Gastroesophageal sphincter (tissue), 3 donors: ENCODE data around the gene NKX1-2.

ENCODE experiments used
- POLR2A ChIP-seq, 2 donors: fragments of 450-650 bp; IDR thresholded peaks; one replicate each; pipeline ENCODE4 v1.6.1; 2017; ENCODE audit warnings: antibody characterized with exemption in 2 of 2, mild to moderate bottlenecking in 2 of 2, moderate library complexity in 1 of 2
- TF ChIP-seq, protein P1 (sequence below), 4 experiments: fragments of 200-600 bp in 2 of 4; fragments of 450-650 bp in 2 of 4; sonication (generic) in 1 of 4; IDR thresholded peaks; one replicate each; pipeline ENCODE4 v1.5.1; 2017 to 2019; ENCODE audit warnings: antibody characterized with exemption in 4 of 4, mild to moderate bottlenecking in 2 of 4, moderate library complexity in 2 of 4

DNA sequence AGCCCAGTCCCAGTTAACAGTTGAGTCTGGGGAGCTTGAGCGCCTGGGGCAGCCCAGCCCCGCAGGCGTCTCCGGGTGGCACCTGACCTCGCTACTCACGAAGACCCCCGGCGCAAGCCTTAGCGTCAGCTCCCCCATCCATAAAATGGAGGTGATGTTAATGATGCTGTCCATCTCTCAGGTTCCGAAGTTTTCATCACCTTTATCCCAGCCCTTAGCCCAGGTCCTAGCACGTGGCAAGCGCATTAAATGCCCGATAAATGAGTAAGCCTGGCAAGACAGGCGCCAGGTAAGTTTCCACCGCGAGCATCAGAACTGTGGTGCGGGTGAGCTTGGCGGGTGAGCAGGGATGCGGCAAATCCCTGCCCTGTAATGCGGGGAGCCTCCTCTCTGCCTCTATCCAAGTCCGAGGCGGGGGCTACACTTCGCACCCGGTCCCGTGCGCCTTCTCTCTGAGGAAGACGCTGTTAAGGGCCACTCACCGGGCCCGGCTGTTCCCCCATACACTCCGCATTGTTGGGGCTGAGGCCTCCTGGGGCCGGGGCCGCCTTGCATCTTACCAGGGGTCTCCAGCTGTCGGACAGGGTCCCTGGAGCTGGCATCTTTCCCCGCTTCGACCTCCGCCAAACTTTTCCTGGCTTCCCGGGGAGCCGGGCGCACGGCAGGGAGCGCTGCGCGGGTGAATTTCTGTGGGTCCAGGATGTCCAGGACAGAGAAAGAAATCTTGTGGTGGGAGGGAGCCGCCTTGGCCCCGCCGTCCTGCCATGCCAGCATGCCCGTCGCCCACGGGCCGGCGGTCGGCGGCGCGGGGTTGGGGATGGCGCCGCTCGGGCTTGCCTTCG lies 444 bp downstream of the NKX1-2 start:
- TF ChIP-seq, protein P1, sequence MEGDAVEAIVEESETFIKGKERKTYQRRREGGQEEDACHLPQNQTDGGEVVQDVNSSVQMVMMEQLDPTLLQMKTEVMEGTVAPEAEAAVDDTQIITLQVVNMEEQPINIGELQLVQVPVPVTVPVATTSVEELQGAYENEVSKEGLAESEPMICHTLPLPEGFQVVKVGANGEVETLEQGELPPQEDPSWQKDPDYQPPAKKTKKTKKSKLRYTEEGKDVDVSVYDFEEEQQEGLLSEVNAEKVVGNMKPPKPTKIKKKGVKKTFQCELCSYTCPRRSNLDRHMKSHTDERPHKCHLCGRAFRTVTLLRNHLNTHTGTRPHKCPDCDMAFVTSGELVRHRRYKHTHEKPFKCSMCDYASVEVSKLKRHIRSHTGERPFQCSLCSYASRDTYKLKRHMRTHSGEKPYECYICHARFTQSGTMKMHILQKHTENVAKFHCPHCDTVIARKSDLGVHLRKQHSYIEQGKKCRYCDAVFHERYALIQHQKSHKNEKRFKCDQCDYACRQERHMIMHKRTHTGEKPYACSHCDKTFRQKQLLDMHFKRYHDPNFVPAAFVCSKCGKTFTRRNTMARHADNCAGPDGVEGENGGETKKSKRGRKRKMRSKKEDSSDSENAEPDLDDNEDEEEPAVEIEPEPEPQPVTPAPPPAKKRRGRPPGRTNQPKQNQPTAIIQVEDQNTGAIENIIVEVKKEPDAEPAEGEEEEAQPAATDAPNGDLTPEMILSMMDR (IDR thresholded peaks at IDR 0.05) = no peak
- TF ChIP-seq POLR2A (IDR thresholded peaks at IDR 0.05) = no peak
